Endothelial cell of umbilical vein (primary cell): Measurements from ENCODE around the gene DQX1.

Source experiments
- CTCF ChIP-seq, 2 donors: IDR thresholded peaks; 1 replicate in 1 of 2; 2 replicates in 1 of 2; pipeline ENCODE4 v1.5.1; 2011; ENCODE audit warnings: low read length in 2 of 2, mild to moderate bottlenecking in 2 of 2, moderate library complexity in 2 of 2, control low read depth in 1 of 2, inconsistent platforms in 1 of 2, low read depth in 1 of 2; ENCODE audit not compliant: insufficient read depth in 1 of 2; ENCODE audit errors: extremely low read depth in 1 of 2
- EZH2 ChIP-seq: IDR thresholded peaks from 2 replicates; pipeline ENCODE4 v1.6.1; 2012; ENCODE audit warnings: borderline replicate concordance, low read depth, mild to moderate bottlenecking, moderate library complexity, low read length, inconsistent platforms; ENCODE audit not compliant: severe bottlenecking
- GATA2 ChIP-seq: IDR thresholded peaks from 2 replicates; pipeline ENCODE4 v1.7.0; 2011; ENCODE audit warnings: low read depth, mild to moderate bottlenecking, moderate library complexity, mixed read lengths, low read length; ENCODE audit not compliant: insufficient read length, insufficient read depth
- JUN ChIP-seq: IDR thresholded peaks from 2 replicates; pipeline ENCODE4 v1.6.1; 2011; ENCODE audit warnings: borderline replicate concordance, low read depth; ENCODE audit not compliant: insufficient read length, insufficient read depth
- MAX ChIP-seq: IDR thresholded peaks from 2 replicates; pipeline ENCODE4 v1.6.1; 2011; ENCODE audit not compliant: insufficient read depth, insufficient read length
- MYC ChIP-seq: IDR thresholded peaks from one replicate; pipeline ENCODE4 v1.6.1; 2011; ENCODE audit warnings: mild to moderate bottlenecking, low read depth, low read length
- POLR2A ChIP-seq: IDR thresholded peaks from 2 replicates; pipeline ENCODE4 v1.6.1; 2012; ENCODE audit warnings: low read depth, mild to moderate bottlenecking, control low read depth, low read length
- POLR2AphosphoS5 ChIP-seq: IDR thresholded peaks from 2 replicates; pipeline ENCODE4 v1.6.1; 2012; ENCODE audit warnings: low read depth, mild to moderate bottlenecking, control low read depth, low read length, moderate library complexity; ENCODE audit not compliant: insufficient read depth

GRCh38 chr2:74534411-74534810 lies 8.4 kb upstream of the DQX1 start:
- no peak for TF ChIP-seq CTCF (IDR thresholded peaks at IDR 0.05; ENCODE audit: extremely low read depth in 1 of 2, insufficient read depth in 1 of 2, low read depth in 1 of 2, low read length in 2 of 2)
- TF ChIP-seq POLR2AphosphoS5, result no peak
- no peak for TF ChIP-seq POLR2A
- no peak for TF ChIP-seq EZH2
- TF ChIP-seq MYC, result no peak
- TF ChIP-seq JUN, result no peak
- TF ChIP-seq GATA2, result no peak
- TF ChIP-seq MAX, result no peak
